ENCODE data around the gene SPDL1. TPM values are rescaled to one million over a fixed set of nuclear protein-coding genes. Genes with fewer than 3 reads are reported as not detected.
A peak's percentile ranks its signal among the peaks of the same experiment; 100 is the strongest.

Gene SPDL1
- total RNA-seq, 1 experiment from 2014 or later, result 39.2 TPM

DNA sequence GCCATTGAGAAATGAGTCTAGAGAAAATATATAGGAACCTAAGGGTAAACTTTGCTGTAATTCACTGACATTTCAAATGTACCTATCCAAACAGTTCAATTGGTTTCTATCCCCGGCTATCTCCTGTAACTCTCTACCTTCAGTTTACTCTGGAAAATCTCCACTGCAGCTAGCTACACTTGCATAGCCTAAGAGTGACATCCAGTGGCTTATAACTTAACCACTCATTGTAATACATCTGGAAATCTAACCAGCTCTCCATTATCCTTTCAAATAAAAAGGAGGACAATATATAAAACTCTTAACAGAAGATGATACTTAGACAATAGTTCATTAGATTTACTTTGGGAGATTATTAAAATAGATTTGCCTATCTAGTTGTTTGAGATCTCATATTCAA lies 35.3 kb upstream of the SPDL1 start:
- Histone ChIP-seq H3K9me2 (ENCODE audit: insufficient read depth) (no peaks in the 10 kb centered on the region), H4K20me1 (ENCODE audit: insufficient read depth) (no peaks in the 10 kb centered on the region), H3K79me2 (ENCODE audit: low read depth) (no peaks in the 10 kb centered on the region), H3K4me1 (replicated peaks; ENCODE audit: insufficient read depth) (no peaks in the 10 kb centered on the region), H3K9me3 (ENCODE audit: insufficient read depth, low read depth) (no peaks in the 10 kb centered on the region), H3K27ac (no peak overlapping the region), H3K27me3 (ENCODE audit: insufficient read depth, low read depth) (peaks cover 18% of the 10 kb centered on the region), H3K4me3 (no peak overlapping the region), H3F3A (ENCODE audit: insufficient read depth, low read depth) (no peaks in the 10 kb centered on the region), H2AFZ (no peak overlapping the region), H3K4me2 (no peak overlapping the region), H3K36me3 (ENCODE audit: low read depth) (no peaks in the 10 kb centered on the region)
- no TSS peak for BruUV-seq (replicated peaks)
- no peak for TF ChIP-seq EZH2 (IDR thresholded peaks at IDR 0.05; ENCODE audit: low read depth)
- TF ChIP-seq, protein P1, sequence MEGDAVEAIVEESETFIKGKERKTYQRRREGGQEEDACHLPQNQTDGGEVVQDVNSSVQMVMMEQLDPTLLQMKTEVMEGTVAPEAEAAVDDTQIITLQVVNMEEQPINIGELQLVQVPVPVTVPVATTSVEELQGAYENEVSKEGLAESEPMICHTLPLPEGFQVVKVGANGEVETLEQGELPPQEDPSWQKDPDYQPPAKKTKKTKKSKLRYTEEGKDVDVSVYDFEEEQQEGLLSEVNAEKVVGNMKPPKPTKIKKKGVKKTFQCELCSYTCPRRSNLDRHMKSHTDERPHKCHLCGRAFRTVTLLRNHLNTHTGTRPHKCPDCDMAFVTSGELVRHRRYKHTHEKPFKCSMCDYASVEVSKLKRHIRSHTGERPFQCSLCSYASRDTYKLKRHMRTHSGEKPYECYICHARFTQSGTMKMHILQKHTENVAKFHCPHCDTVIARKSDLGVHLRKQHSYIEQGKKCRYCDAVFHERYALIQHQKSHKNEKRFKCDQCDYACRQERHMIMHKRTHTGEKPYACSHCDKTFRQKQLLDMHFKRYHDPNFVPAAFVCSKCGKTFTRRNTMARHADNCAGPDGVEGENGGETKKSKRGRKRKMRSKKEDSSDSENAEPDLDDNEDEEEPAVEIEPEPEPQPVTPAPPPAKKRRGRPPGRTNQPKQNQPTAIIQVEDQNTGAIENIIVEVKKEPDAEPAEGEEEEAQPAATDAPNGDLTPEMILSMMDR (conservative IDR thresholded peaks at IDR 0.05), result peak; percentile 67
- intact Hi-C loops (cut with micrococcal nuclease; ENCODE audit: unreplicated experiment), result no loop called here
- DNase-seq, result no peak
- ChIA-PET POLR2A (ENCODE audit: unreplicated experiment) (no interaction called here), CTCF (no interaction called here)

DNA sequence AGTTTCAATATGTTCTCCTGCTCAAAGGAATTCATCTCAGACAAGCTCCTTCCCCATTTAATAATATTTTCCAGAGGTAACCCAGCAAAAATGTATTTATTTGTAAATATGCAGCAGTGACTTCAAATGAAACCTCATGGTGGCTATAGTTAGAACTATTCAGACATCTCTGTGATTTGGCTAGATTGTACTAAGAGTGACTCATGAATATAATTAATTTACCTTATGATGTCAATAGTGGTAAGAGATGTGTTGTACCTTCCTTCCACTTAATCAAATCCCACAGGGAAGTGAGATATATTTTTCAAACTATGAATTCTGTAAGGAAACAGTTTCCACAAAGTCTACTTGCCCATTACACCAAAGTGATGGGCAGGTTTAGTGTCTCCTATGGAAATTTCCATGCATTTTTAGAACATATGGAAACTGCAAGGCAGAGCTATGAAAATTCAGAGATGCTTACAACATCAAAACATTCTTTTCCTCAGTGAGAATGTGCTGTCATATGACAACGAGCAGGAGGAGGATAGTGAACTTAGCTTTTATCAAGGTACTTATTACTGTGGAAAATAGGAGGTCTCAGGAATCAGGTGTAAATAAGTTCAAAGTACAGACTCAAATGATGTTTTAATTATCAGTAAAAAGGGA lies 34.0 kb upstream of the SPDL1 start:
- Histone ChIP-seq H3K36me3 (ENCODE audit: low read depth) (no peaks in the 10 kb centered on the region), H3K79me2 (ENCODE audit: low read depth) (no peaks in the 10 kb centered on the region), H3K27me3 (ENCODE audit: insufficient read depth, low read depth) (peaks cover 28% of the 10 kb centered on the region), H3F3A (ENCODE audit: insufficient read depth, low read depth) (no peaks in the 10 kb centered on the region), H2AFZ (no peak overlapping the region), H3K4me2 (no peak overlapping the region), H3K4me3 (no peak overlapping the region), H3K27ac (no peak overlapping the region), H3K9me2 (ENCODE audit: insufficient read depth) (no peaks in the 10 kb centered on the region), H3K9me3 (ENCODE audit: insufficient read depth, low read depth) (no peaks in the 10 kb centered on the region), H3K4me1 (replicated peaks; ENCODE audit: insufficient read depth) (no peaks in the 10 kb centered on the region), H4K20me1 (ENCODE audit: insufficient read depth) (no peaks in the 10 kb centered on the region)
- intact Hi-C loops (cut with micrococcal nuclease; ENCODE audit: unreplicated experiment), result no loop called here
- TF ChIP-seq, protein P1 (conservative IDR thresholded peaks at IDR 0.05), result no peak
- TF ChIP-seq EZH2 (IDR thresholded peaks at IDR 0.05; ENCODE audit: low read depth), result no peak
- no TSS peak for BruUV-seq (replicated peaks)
- POLR2A ChIA-PET (ENCODE audit: unreplicated experiment), result no interaction called here
- CTCF ChIA-PET, result no interaction called here
- no peak for DNase-seq

DNA sequence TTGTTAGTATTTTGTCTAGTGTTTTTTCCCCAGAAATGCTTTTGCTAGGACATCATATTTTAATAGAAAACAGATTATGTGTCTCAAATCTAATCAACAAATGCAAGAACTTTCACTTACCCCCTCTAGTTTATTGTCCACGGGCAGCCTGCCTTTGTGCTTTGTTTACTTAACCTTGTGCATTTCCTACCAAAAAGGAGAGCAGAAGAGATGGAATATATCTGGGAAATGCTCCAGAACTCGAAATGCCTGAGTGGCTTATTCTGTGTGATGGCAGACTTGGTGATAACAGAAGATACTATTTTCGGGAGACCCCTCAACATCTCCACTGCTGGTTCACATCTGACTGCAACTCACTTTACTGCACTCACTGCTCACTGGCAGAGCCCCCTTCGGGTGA lies 33.3 kb upstream of the SPDL1 start:
- no TSS peak for BruUV-seq (replicated peaks)
- Histone ChIP-seq H3F3A (ENCODE audit: insufficient read depth, low read depth) (no peaks in the 10 kb centered on the region), H3K9me2 (ENCODE audit: insufficient read depth) (no peaks in the 10 kb centered on the region), H3K4me1 (replicated peaks; ENCODE audit: insufficient read depth) (no peaks in the 10 kb centered on the region), H3K4me3 (no peak overlapping the region), H3K27ac (no peak overlapping the region), H3K79me2 (ENCODE audit: low read depth) (no peaks in the 10 kb centered on the region), H3K9me3 (ENCODE audit: insufficient read depth, low read depth) (no peaks in the 10 kb centered on the region), H4K20me1 (ENCODE audit: insufficient read depth) (no peaks in the 10 kb centered on the region), H2AFZ (no peak overlapping the region), H3K4me2 (no peak overlapping the region), H3K27me3 (ENCODE audit: insufficient read depth, low read depth) (peaks cover 28% of the 10 kb centered on the region), H3K36me3 (ENCODE audit: low read depth) (no peaks in the 10 kb centered on the region)
- no peak for DNase-seq
- intact Hi-C loops (cut with micrococcal nuclease; ENCODE audit: unreplicated experiment), result no loop called here
- TF ChIP-seq, protein P1 (conservative IDR thresholded peaks at IDR 0.05), result no peak
- no peak for TF ChIP-seq EZH2 (IDR thresholded peaks at IDR 0.05; ENCODE audit: low read depth)
- CTCF ChIA-PET, result no interaction called here
- POLR2A ChIA-PET (ENCODE audit: unreplicated experiment), result no interaction called here

Measured in PC-9 (cell line).